Fibroblast of the conjunctiva (primary cell): ENCODE measurements around the gene CEL.

ENCODE experiments used
- DNase-seq: peaks from one replicate; pipeline ENCODE4 v3.0.0-alpha.2; 2010; ENCODE audit warnings: low read depth

CEL gene

GRCh38 chr9:133103987-133104505 is 42.3 kb downstream of the CEL start:
- no peak for DNase-seq

DNA sequence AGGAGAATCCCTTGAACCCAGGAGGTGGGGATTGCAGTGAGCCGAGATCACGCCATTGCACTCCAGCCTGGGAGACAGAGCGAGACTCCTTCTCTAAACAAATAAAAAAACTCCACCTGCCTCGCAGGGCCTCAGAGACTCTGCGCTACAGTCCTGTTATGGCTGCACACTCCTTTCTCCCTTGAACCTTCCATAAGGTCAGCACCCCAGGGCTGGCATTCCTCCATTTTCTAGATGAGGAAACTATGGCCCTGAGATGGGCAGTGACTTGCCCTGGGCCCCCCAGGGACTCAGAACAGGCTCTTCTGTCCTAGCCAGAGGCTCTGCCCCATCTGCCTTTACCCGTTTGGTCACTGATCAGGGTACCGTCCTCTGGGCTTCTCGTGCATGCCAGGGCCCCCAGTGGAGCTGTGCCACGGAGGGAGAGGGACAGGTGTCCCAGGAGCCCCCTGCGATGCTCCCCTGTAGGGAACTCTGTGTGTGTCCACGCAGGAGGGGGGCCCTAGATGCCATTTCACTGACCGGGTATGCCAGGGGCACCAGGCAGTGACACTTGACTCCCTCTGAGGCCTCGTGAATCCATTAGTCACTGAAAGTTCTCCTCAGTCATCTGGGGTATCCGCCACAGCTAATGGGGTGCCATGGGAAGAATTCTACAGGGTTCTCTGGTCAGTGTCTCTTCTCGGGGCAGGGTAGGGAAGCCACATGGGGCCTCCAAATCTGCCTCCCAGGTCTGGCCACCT is 43.1 kb downstream of the CEL start:
- no peak for DNase-seq

- DNase-seq: no peak
Measured at GRCh38 chr9:133105461-133105770, 43.6 kb downstream of the CEL start.

- DNase-seq: no peak
Measured at GRCh38 chr9:133106511-133107244, 44.9 kb downstream of the CEL start.

DNA sequence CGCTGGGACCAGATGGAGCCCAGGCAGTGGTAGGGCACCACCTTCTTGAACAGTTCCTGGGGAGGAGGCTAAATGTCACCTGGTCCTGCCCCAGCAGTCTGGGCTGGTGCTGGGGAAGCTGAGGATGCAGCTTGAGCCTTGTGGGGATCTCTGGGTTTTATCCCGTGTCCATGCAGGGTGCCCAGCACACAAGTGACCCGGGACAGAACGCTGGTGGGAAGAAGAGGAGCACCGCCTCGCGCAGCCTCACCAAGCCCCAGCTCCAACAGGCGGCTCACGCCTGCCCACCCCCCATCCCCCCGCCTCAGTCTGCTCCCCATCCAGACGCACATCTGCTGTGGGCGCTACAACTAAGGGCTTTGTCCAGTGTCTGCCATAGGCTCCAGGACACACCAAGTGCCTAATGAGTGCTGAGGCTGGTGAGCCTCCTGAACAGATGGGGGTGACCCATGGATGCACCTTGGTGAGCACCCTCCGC is 45.5 kb downstream of the CEL start:
- DNase-seq: no peak

DNA sequence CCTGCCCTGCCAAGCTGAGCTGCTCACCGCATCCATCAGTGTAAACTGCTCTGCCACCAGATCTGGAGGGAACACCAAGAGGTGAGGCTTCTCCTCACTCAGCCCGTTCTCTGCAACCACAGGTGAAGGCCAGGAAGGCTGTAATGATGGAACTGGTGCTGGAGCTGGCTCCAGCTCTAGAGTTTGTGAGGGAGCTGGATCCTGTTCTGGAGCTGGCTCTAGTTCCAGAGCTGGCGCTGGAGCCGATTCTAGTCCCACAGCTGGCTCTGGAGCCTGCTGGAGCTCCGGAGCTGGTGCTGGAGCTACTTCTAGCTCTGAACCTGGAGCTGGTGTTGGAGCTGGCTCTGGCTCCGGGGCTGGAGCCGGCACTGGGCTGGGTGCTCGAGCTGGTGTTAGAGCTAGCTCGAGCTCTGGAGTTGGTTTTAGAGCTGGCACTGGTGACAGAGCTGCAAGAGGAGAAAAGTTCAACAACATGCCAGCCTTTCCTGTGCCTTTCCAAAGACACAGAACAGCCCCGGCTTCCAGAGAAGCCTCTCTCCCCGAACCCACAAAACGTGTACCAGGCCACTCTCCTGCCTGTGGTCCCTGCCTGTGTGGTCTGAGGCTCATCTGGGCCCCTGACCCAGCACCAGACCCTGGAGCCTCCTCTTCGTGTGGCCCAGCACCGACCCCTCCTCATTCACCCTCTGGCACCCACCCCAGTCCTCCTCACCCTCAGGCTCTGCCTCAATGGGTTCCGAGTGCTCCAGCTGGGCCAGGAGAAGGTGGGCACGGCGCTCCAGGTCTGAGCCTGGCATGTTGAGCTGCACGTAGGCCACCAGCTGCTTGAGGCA is 46.4 kb downstream of the CEL start:
- no peak for DNase-seq

GRCh38 chr9:133108794-133109641 is 47.2 kb downstream of the CEL start:
- DNase-seq: no peak

- DNase-seq: no peak
Measured at GRCh38 chr9:133109931-133110650, 48.3 kb downstream of the CEL start.

DNA sequence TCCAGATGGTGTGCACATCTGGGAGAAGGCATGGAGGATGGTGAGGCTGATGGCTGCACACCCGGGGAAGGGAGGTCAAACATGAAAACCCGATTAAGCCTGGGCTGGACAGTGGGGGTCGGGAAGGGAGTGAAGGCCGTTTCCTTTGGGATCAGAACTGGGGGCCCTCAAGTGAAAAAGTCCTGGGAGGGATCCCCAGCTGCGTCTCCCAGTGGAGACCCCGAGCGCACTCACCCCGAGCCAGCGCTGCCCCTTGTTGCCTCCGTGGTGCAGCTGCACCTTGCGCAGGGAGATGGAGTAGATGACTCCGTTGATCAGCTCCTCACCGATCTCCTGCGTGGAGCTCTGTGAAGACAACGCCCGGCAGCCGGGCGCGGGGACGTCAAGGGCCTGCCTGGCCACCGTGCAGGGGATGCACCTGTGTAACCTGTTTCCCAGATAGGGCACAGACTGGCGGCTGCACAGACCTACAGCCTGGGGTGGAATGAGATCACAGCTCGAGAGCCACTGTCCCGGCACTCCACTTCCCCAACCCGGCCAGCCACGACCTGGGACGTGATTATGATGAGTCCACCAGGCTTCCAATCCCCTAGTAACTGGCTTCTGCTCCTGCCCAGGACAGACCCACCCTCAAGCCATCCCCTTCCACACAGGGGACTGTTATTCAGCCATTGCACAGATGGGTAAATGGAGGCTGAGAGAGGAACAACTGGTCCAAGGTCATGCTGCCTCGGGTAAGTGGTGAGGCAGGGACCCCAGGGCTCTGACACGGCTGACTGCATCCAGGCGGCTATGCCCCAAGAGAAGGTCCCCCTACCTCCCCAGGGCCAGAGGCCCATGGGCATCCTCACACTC is 50.3 kb downstream of the CEL start:
- DNase-seq: no peak

- no peak for DNase-seq
Measured at GRCh38 chr9:133112663-133113026, 50.9 kb downstream of the CEL start.

GRCh38 chr9:133113163-133113948 is 51.6 kb downstream of the CEL start:
- no peak for DNase-seq

- DNase-seq: peak; percentile 13
Measured at GRCh38 chr9:133113949-133114885, 52.4 kb downstream of the CEL start.

- no peak for DNase-seq
Measured at GRCh38 chr9:133114886-133115603, 53.3 kb downstream of the CEL start.

DNA sequence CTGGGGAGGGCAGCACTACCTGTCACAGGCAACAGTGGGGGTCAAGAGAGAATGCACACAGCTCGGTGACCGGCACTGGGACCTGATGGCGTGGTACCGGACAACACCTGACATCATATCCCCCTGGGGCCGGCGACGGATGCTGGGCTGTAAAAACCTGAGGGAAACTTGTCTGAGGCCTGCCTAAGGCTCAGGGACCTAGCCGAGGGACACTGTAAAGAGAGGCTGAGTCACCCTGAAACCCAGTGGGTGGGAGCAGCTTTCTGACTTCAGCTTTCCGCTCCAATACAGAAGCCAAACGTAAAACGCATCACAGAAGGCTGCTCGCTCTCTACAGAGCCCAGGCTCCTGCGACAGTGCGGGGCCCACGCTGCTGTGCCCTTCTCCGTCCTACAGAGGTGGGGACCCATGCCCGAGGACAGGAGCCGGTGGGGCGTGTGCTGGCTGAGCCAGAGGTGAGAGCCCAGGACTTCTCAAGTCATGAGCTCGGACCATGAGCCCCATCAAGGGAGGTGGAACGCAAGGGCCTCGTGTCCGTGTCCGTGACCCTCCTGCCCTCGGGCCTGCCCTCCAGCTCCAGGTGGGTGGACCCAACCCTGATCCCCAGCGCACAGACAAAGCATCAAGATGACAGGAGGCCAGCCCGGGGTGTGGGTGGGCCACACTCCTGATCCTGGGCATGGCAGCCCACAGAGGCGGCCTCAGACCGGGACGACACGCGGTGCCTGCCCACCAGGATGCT is 54.0 kb downstream of the CEL start:
- no peak for DNase-seq

DNA sequence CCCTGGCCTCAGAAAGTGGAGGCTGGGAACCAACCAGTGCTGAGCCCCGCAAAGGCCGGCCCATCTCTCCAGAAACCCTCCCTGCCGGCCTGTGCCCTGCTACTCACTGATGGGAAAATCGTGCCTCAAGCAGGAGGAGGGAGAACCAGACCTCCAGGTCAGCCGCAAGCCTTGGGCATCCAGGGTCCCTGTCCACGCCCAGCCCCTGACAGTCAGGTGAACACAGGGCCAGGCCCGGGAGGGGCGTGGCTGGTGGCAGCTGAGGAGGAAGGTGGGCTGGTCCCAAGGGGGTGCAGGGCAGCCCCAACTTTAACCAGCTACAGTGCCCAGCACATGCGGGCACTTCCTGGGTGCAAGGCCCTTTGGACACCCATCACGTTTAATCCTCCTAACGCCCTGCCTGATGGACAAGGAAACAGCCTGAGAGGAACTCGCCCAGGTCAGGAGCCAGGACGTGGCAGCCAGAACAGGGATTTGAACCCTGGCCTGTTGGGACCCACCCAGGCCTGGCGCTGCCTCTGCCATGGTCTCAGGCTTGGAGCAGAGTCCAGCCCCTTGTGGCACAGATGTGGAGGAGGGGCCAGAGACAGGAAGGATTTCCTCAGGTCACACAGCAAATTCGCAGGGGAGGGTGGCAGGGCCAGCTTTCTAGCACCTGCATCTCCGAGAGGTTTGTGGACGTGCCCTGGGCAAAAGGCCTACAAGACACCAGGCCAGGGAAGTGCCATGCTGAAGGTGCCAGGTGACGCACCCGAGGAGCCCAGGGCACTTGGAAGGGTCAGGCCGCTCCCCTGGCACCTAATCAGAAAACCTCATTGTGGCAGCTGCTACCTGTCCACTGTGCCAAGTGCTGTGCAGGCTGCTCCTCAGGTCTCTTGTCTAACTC is 54.8 kb downstream of the CEL start:
- no peak for DNase-seq
